OCI-LY3 (cell line): Measurements from ENCODE around the gene APOL1.

Source experiments
- EZH2phosphoT487 ChIP-seq: fragments of 200-600 bp; shearing (Covaris generic); IDR thresholded peaks from 2 replicates; pipeline ENCODE4 v1.6.1; 2018; ENCODE audit warnings: antibody characterized with exemption, mixed run types, low read depth
- TF ChIP-seq, protein P1 (sequence below): fragments of 200-600, 300-600 bp; sonication (generic); IDR thresholded peaks from 2 replicates; pipeline ENCODE4 v1.5.1; 2014; ENCODE audit warnings: antibody characterized with exemption, low read length, low read depth

- TF ChIP-seq, protein P1, sequence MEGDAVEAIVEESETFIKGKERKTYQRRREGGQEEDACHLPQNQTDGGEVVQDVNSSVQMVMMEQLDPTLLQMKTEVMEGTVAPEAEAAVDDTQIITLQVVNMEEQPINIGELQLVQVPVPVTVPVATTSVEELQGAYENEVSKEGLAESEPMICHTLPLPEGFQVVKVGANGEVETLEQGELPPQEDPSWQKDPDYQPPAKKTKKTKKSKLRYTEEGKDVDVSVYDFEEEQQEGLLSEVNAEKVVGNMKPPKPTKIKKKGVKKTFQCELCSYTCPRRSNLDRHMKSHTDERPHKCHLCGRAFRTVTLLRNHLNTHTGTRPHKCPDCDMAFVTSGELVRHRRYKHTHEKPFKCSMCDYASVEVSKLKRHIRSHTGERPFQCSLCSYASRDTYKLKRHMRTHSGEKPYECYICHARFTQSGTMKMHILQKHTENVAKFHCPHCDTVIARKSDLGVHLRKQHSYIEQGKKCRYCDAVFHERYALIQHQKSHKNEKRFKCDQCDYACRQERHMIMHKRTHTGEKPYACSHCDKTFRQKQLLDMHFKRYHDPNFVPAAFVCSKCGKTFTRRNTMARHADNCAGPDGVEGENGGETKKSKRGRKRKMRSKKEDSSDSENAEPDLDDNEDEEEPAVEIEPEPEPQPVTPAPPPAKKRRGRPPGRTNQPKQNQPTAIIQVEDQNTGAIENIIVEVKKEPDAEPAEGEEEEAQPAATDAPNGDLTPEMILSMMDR: no peak
- no peak for TF ChIP-seq EZH2phosphoT487
Observed at GRCh38 chr22:36274531-36274930, 21.6 kb downstream of the APOL1 start.
